Erythroblast (primary cell): Measurements from ENCODE around the gene OR1A1.

Experiments
- GATA1 ChIP-seq: IDR thresholded peaks from 2 replicates; pipeline ENCODE4 v1.6.1; 2011; ENCODE audit warnings: low read depth, mild to moderate bottlenecking, control low read depth, low read length, moderate library complexity
- POLR2A ChIP-seq: IDR thresholded peaks from 2 replicates; pipeline ENCODE4 v1.6.1; 2011; ENCODE audit warnings: mild to moderate bottlenecking, low read length

GRCh38 chr17:3197219-3197618 lies 10.2 kb upstream of the OR1A1 start, which contains the start of gene OR1A2:
- TF ChIP-seq POLR2A (no peak), GATA1 (no peak)
